B cell (primary cell): ENCODE data around the gene CTPS2.

Experiments
- EZH2 ChIP-seq: IDR thresholded peaks from 2 replicates; pipeline ENCODE4 v1.6.1; 2012; ENCODE audit warnings: borderline replicate concordance, low read depth, mild to moderate bottlenecking, moderate library complexity, low read length; ENCODE audit not compliant: insufficient read depth, poor library complexity, severe bottlenecking
- TF ChIP-seq, protein P1 (sequence below): fragments of 200-600 bp; IDR thresholded peaks from one replicate; pipeline ENCODE4 v1.8.0; 2022; ENCODE audit warnings: antibody characterized with exemption, mild to moderate bottlenecking

DNA sequence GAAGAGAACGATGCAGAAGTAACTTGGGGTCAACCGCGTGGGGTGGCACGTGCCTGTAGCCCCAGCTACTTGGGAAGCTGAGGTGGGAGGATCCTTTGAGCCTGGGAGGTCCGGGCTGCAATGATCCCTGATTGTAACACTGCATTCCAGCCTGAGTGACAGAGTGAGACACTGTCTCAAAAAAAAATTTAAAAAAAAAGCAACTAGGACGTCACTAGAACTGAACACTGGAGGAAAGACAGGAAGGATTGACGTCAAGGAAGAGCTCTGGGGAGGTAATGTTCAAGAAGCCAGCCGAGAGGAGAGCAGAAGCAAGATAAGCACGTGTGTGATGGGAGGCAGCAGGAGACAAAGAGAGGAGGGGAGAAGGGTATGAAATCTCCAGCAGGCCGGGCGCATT, 33.8 kb downstream of the CTPS2 start:
- TF ChIP-seq, protein P1, sequence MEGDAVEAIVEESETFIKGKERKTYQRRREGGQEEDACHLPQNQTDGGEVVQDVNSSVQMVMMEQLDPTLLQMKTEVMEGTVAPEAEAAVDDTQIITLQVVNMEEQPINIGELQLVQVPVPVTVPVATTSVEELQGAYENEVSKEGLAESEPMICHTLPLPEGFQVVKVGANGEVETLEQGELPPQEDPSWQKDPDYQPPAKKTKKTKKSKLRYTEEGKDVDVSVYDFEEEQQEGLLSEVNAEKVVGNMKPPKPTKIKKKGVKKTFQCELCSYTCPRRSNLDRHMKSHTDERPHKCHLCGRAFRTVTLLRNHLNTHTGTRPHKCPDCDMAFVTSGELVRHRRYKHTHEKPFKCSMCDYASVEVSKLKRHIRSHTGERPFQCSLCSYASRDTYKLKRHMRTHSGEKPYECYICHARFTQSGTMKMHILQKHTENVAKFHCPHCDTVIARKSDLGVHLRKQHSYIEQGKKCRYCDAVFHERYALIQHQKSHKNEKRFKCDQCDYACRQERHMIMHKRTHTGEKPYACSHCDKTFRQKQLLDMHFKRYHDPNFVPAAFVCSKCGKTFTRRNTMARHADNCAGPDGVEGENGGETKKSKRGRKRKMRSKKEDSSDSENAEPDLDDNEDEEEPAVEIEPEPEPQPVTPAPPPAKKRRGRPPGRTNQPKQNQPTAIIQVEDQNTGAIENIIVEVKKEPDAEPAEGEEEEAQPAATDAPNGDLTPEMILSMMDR = no peak
- TF ChIP-seq EZH2 = no peak
